ENCODE measurements around the gene EYS.

Gene EYS

DNA sequence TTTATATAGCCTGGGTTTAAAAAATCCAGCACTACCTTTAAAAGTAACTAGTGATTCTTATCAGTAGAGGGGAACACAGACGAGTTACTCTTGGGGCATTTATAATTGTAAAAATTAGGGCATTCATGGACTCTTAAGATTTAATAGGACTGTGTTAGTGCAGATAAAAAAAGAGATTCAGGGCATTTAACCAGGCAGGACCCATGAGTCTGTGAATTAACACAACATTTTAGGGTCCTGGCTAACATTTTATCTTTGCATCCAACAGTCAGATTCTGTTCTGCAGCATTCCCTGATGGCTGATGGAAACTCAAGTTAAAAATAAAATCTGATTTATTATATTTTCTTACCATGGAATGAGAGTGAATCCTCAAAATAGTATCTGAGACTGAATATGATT lies 1297.1 kb downstream of the EYS start:
- no peak for DNase-seq (ENCODE audit: low read depth, low spot score)
- TF ChIP-seq, protein P1, sequence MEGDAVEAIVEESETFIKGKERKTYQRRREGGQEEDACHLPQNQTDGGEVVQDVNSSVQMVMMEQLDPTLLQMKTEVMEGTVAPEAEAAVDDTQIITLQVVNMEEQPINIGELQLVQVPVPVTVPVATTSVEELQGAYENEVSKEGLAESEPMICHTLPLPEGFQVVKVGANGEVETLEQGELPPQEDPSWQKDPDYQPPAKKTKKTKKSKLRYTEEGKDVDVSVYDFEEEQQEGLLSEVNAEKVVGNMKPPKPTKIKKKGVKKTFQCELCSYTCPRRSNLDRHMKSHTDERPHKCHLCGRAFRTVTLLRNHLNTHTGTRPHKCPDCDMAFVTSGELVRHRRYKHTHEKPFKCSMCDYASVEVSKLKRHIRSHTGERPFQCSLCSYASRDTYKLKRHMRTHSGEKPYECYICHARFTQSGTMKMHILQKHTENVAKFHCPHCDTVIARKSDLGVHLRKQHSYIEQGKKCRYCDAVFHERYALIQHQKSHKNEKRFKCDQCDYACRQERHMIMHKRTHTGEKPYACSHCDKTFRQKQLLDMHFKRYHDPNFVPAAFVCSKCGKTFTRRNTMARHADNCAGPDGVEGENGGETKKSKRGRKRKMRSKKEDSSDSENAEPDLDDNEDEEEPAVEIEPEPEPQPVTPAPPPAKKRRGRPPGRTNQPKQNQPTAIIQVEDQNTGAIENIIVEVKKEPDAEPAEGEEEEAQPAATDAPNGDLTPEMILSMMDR (IDR thresholded peaks at IDR 0.05; ENCODE audit: low read depth, low read length) = no peak
- no peak overlapping the region for H3K4me3 ChIP-seq (ENCODE audit: low read depth, low read length)
- in situ Hi-C loops (cut with HindIII; ENCODE audit: low sequenced_read_pairs) = no loop called here

GRCh38 chr6:64404396-64404795 lies 1302.6 kb downstream of the EYS start:
- TF ChIP-seq, protein P1 (IDR thresholded peaks at IDR 0.05; ENCODE audit: low read depth, low read length) = no peak
- H3K4me3 ChIP-seq (ENCODE audit: low read depth, low read length) = no peak overlapping the region
- in situ Hi-C loops (cut with HindIII; ENCODE audit: low sequenced_read_pairs) = no loop called here
- no peak for DNase-seq (ENCODE audit: low read depth, low spot score)

DNA sequence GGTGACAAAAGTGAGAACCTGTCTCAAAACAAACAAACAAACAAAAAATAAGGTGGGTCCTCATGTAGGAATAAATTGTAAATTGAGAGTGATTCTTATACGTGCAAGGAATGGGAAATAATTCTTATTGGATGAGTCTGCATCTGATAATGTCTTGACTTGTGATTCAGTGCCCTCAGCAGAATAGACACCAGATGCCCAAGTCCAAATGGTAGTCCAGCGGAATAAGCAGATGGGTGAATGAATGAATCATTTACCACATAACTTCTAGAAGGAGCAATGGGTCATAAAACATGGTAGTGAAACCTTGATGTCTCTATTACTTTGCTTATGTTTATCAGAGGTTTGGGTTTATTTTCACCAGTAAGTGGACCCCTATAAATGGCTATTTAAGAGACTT lies 1323.7 kb downstream of the EYS start:
- DNase-seq (ENCODE audit: low read depth, low spot score) = no peak
- H3K4me3 ChIP-seq (ENCODE audit: low read depth, low read length) = no peak overlapping the region
- in situ Hi-C loops (cut with HindIII; ENCODE audit: low sequenced_read_pairs) = no loop called here
- TF ChIP-seq, protein P1 (IDR thresholded peaks at IDR 0.05; ENCODE audit: low read depth, low read length) = no peak

- no peak for DNase-seq (ENCODE audit: low read depth, low spot score)
- in situ Hi-C loops (cut with HindIII; ENCODE audit: low sequenced_read_pairs) = no loop called here
- TF ChIP-seq, protein P1 (IDR thresholded peaks at IDR 0.05; ENCODE audit: low read depth, low read length) = no peak
- H3K4me3 ChIP-seq (ENCODE audit: low read depth, low read length) = no peak overlapping the region
These were observed 1330.6 kb downstream of the EYS start for GRCh38 chr6:64376394-64376793.

- in situ Hi-C loops (cut with HindIII; ENCODE audit: low sequenced_read_pairs) = no loop called here
- H3K4me3 ChIP-seq (ENCODE audit: low read depth, low read length) = no peak overlapping the region
- TF ChIP-seq, protein P1 (IDR thresholded peaks at IDR 0.05; ENCODE audit: low read depth, low read length) = no peak
- DNase-seq (ENCODE audit: low read depth, low spot score) = no peak
These were observed 1349.6 kb downstream of the EYS start for GRCh38 chr6:64357430-64357829.

DNA sequence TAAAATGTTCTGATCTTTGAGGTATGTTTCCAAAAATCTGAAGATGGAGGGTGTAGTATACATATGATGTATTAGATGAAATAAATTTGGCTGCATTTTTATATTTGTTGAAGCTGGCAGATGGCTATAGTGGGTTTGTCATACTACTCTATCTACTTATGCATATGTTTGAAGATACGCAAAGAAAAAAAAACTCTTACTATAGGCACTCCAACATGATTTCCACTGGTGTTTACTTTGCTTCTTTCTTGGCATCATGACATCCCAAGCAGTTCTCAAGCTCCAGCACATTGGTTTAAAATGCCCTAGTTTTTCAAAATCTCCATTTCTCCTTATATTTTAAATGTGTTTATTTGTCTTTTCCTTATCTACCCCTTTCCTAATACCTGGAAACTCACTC lies 1359.6 kb downstream of the EYS start:
- no peak overlapping the region for H3K4me3 ChIP-seq (ENCODE audit: low read depth, low read length)
- no peak for DNase-seq (ENCODE audit: low read depth, low spot score)
- in situ Hi-C loops (cut with HindIII; ENCODE audit: low sequenced_read_pairs) = no loop called here
- TF ChIP-seq, protein P1 (IDR thresholded peaks at IDR 0.05; ENCODE audit: low read depth, low read length) = no peak

GRCh38 chr6:64335195-64335594 lies 1371.8 kb downstream of the EYS start:
- DNase-seq (ENCODE audit: low read depth, low spot score) = no peak
- H3K4me3 ChIP-seq (ENCODE audit: low read depth, low read length) = no peak overlapping the region
- TF ChIP-seq, protein P1 (IDR thresholded peaks at IDR 0.05; ENCODE audit: low read depth, low read length) = no peak
- in situ Hi-C loops (cut with HindIII; ENCODE audit: low sequenced_read_pairs) = no loop called here
